Activated naive CD4-positive, alpha-beta T cell treated with Interleukin-2 at 50 U/mL for 16 hours (primary cell): ENCODE data around the gene FAM222B.
A peak's percentile ranks its signal among the peaks of the same experiment; 100 is the strongest.

Experiments used
- DNase-seq: peaks from one replicate; pipeline ENCODE4 v3.0.0-alpha.2; 2020

The FAM222B gene

DNA sequence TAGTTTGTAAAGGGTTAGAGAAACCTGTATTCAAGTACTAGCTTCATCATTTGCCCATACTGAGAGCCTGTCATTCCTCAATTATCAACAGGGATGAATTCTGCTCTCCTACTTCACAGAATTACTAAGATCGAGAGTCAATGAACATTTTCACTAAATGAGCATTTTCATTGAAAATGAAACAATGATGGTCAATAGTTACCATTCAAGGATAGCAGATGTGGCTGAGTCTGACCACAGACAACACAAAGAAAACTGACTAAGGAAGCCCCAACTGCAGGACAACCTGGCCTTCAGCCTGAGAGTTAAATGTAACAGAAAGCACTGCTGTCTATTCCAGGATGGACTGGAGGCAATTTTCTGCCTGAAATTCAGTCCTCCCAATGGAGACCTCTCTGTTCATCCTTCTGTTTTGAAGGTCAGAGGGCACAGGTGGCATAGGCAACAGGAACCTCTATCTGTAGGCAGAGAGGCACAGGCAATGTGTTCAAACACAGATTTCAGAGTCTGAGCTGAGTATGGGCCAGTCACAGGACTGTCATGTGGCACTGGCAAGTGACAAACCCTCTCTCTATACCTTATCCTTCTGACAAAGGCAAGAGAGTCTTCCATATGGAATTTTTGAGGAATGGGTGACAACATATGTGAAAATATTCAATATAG, 79.3 kb downstream of the FAM222B start:
- DNase-seq, result no peak

- DNase-seq, result no peak
Measured at GRCh38 chr17:28760601-28761562, 81.7 kb downstream of the FAM222B start.

DNA sequence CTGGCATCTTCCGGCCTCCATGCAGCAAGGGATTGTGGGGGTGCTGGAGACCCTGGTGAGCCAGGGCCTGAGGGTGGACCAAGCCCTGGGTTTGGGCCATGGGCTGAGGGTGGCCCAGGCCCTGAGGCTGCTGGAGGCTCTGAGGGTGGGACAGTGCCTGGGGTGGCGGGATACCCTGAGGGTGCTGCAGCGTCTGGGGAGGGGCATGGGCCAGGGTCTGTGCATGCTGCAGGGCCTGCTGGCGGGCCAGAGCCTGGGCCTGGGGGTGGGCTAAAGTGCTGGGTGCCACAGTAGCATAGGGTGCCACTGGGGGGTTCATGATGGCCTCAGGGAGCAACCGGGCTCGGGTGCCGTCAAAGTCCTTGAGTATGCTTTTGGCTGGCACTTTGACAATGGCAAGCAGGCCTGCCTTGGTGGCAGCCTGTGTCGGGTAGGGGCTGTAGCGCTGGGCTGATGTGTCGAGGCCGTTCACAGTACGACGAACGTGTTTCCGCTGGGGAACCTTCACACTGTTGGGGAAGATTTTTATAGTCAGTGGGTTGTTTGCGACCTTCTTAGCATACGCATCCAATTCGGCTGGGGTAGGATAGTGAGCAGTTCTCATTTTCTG, 83.2 kb downstream of the FAM222B start:
- DNase-seq, result no peak

DNA sequence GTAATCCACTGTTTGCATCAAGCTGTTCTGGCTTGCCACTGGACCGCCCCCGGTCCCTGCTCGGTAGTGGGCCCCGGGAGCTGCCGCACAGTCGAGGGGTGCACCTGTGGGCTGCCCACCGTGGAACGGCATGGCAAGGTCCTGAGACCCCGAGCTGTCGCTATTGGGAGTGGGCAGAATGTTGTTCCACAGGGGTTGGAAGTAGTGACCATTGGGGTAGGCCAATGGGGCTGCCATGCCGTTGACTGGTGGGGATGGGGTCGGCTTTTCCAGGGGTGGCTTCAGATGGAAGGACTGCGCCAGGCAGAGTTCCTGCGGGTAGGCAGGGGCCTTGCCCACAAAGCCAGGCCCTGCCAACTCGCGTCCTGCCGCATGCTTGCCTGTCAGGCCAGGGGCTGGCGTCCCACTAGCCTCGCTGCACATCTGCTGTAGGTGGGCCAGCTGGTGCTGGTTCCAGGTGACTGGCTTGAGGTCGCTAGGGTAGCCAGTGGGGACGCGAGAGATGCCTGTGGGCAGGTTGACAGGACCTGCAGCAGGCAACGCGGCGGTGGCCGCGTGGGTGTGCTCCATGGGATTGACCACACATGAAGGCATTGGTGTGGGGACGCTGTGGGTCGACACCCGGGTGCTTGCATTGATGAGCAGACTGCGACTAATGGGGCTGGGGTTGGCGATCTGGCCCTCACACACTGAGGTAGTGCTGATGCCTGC, 84.0 kb downstream of the FAM222B start:
- no peak for DNase-seq

GRCh38 chr17:28756049-28756804, 86.4 kb downstream of the FAM222B start:
- DNase-seq, result no peak

- no peak for DNase-seq
Measured at GRCh38 chr17:28755486-28755885, 87.1 kb downstream of the FAM222B start.

DNA sequence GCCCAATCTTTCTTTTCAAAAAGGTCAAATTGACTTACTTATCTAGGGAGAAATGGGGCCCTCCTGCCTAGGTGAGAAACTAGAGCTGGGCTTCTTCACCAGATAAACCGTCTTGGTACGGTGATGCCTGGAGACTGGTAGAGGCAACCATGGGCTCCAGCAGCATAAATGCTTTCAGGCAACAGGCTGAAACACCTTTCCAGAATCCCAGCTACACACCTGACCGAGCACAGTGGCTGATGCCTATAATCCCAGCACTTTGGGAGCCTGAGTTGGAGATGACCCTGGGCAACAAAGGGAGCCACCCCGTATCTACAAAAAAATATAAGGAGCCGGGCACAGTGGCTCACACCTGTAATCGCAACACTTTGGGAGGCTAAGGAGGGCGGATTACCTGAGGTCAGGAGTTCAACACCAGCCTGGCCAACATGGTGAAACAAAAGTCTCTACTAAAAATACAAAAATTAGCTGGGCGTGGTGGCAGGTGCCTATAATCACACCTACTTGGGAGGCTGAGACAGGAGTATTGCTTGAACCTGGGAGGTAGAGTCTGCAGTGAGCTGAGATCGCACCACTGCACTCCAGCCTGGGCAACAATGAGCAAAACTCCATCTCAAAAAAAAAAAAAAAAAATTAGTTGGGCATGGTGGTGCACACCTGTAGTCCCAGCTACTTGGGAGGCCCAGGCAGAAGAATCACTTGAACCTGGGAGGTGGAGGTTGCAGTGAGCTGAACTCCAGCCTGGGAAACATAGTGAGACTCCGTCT, 90.8 kb downstream of the FAM222B start:
- no peak for DNase-seq

DNA sequence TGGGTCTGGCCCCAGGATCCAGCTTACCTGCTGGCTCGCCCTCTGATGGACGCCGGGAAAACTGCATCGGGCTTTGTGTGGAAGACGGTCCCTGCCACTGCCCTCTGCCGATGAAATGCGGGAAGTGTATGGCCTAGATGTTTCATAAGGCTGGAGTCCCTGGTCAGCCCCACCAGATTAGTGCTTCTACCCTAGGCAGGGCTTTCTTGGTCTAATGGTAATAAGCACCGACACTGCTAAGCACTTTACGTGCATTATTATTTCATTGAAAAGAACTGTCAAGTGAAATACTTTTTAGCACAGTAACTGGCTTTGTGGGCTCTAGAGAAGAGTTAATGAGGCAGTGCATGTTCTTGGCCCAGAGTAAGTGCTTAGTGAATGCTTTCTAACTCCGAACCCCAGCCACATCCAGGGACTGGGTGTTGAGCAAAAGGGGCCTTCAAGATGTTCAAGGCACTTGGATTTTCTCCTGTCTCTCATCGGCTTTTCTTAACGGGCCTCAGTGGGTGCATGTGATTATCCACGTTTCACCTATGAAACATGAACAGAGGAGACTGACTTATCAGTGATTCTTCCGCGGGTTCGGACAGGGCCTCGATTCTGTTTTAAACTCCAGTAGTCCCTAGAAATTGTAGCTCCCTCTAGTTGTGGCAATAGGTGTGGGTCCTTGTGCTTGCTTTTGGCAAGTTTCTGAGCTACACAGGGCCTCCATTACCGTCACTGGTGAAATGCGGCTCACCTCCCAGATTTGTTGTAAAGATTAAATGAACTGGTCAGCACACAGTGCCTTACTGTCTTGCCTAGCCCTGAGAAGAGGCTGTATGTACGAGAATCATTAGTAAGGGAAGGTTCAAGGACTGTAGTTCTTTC, 92.2 kb downstream of the FAM222B start:
- peak; percentile 89 for DNase-seq

- no peak for DNase-seq
Measured at GRCh38 chr17:28749516-28750177, 92.9 kb downstream of the FAM222B start.

GRCh38 chr17:28748852-28749515, 93.6 kb downstream of the FAM222B start:
- no peak for DNase-seq

GRCh38 chr17:28747801-28748750, 94.5 kb downstream of the FAM222B start:
- DNase-seq, result no peak

GRCh38 chr17:28747051-28747691, 95.4 kb downstream of the FAM222B start:
- no peak for DNase-seq

DNA sequence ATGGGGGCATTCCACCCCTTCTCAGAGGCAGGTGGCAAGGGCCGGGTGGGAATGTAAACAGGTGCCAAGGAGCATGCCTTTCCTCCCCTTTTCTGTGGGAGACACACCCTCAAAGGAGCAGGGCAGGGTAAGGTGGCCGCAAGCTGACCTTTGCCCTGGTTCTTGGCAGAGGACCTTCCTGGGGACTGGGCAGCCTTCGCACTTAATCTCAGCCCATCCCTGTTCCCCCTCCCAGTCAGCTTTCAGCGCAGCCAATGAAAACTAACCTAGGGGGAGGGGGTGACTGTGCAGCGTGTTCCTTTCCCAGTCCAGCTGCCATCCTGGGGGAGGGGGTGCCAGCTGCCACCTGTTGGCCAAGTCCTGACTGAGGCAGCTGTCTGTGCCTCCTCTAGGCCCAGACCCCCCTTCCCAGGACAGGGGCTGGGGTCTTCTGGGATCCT, 96.0 kb downstream of the FAM222B start:
- no peak for DNase-seq

DNA sequence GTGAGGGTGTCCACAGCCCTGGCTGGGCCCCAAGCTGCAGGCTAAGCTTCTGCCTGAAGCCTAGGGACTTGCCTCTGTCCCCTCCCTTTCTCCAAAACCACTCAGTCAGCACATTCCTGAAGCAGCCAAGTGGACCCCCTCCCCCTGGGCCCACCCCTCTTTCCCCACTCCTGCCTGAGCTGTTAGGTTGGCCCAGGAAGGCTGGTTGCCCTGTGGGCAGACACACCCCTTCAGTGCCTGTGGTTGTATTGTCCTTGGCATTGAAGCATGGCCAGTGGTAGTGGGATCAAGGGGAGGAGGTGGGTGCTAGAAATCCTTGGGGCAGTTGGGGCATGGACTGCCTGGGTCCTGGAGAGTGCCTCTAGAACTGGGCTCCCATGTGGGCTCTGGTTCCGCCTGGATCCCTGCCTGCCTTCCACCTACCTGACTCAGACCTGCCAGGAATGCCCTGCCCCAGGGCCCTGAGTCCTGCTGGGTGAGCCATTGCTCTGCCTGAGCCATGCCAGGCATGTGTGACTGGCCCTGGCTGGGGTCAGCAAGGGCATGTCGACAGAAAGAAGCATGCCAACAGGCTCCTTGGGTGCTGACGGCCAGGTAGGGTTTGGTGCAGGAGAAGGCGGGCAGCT, 96.7 kb downstream of the FAM222B start:
- no peak for DNase-seq

DNA sequence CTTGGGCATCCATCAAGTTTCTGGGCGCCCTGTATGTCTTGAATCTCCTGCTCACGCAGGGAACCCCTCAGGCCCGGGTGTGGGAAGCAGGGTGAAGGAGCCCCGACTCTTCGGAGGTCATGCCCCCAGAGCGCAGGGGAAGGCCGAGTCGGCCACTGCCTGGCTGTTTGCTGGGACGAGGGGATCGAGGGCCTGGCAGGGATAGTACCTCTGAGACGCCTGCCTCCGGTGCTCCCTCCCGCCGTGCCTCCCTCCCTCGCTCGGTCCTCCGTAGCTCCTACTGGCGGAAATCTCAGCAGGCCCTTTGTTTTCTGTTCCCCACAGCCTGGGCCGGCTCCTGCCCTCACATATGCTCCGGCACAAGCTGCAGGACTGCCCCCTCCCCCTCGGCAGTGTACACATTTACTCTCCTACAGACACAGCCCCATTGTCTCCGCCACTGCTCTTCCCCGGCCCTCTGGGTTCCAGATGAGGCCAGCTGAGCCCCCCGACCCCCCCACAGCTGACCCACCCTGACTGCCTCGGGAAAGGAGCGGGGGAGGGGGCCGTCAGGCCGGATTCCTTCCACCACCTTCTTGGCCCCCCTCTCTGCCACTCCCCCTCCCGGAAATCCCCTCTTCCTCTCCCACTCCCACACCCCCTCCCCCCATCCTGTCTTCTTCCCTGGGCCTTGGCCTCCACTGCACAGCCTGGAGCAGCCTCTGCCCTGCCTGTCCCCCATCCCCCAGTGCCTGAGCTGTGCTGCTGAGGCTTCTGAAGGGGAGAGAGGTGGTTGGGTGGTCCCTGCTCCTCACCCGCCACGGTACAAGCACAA, 97.4 kb downstream of the FAM222B start:
- no peak for DNase-seq
